Fibroblast of the conjunctiva (primary cell): ENCODE measurements around the gene DDX10.

Source experiments
- DNase-seq: peaks from one replicate; pipeline ENCODE4 v3.0.0-alpha.2; 2010; ENCODE audit warnings: low read depth

Gene DDX10

DNA sequence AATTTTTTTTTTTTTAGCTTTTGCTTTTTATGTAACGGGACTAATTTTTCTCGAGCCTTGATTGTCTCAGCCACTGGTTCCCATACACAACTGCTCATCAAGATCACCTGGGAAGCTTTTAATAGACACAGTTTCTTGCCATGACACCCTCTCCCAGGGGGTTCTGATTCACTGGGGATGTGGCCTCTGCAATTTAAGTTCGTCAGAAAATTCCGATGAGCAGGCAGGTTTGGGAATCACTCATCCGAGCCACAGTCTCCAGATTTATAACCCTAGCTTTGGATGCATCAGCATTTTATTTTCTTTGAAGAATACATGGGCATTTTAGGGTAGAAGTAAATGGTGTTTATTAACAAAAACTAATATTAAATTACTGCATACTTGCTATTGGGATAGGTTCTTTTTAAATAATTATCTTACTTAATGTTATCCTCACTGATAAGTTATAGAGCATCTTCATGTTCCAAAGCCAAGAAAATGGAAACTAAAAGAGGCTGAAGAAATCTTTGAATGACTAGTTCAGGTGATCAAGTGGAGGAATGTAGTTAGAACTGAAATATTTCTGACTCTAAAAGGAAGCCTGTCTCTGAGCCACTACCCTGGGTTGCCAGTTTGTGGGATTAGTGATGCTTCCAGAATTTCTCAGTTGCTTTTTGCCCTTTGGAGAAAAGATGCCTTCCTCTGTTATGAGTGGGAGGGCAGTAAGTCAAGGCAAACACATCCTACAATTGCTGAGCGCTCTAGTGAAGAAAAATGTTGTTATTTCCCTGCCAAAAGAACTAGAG lies 319.0 kb downstream of the DDX10 start:
- no peak for DNase-seq

DNA sequence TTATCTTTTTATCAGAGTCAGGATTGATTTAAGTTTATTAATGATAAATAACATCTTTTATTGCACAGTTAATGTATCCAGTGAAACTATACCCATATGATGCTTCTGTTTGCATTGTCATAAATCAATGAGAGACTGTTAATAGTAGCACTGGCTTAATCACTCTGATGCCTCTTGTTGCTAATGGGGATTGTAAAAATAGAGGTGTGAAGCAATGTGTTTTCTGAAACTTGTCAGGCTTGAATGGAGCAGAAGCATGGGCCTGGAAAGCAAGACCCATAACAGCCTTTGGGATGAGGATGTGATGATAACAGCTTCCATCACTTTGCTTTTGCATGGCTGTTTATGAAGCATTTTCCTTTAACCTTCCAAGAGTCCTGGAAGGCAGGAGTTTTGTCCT lies 319.7 kb downstream of the DDX10 start:
- no peak for DNase-seq

DNA sequence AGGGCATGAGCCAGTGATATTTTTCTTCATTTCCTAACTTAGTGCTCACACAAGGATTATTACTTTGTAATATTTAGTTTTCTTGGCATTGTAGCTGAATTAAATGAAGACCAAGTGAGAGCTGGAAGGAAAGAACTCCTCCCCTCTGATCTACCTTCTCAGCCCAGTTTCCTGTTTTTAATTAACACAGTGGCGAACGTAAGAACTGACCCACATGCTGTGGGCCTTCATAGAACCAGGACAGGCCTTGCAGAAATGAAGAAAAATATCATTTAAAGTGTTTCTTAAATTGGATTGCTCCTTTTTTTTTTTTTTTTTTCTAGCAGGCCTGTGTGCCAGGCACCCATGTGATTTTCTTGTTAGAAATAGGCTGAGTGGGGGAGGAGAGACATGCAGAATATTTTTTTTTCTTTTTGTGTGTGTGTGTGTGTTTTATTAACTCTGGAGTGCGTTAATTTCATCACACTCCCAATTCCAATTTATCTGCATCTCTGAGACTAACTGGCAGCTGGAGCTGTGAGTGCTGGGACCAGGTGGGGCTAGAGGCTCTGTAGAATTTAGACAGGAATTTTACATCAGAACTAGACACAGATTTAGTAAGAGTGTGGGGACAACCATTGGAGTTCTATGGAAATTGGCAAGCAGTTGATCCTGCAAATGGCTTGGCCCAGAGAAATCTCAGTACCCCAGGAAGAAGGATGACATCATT lies 320.5 kb downstream of the DDX10 start:
- DNase-seq: no peak

DNA sequence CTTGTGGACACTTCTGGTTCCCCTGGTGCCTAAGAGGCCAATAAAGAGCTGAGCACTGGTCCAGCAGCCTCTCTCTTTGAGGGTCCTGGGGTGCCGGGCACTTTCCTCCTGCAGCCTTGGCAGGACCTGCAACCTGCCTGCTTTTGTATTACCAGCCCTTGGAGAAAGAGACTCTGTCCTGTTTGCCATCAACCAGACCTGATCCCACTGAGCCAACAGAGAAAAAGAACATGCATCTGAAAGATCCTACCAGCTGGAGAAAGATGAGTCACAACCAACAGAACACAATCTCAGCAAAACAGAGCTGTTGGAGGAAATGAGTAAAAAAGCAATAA lies 321.0 kb downstream of the DDX10 start:
- peak; percentile 13 for DNase-seq
